IPS-18a (cell line): ENCODE results near the gene GRID1.

Experiments used
- H3K27ac ChIP-seq: one replicate; pipeline ENCODE4 v1.5.1; 2013; ENCODE audit warnings: low read length
- H3K27me3 ChIP-seq: one replicate; pipeline ENCODE4 v1.6.1; 2013; ENCODE audit warnings: mild to moderate bottlenecking, low read length; ENCODE audit not compliant: control insufficient read depth, insufficient read depth
- H3K36me3 ChIP-seq: one replicate; pipeline ENCODE4 v1.6.1; 2013; ENCODE audit warnings: low read depth, low read length; ENCODE audit not compliant: control insufficient read depth
- H3K4me1 ChIP-seq: one replicate; pipeline ENCODE4 v1.6.1; 2013; ENCODE audit warnings: low read depth, low read length; ENCODE audit not compliant: control insufficient read depth
- H3K4me3 ChIP-seq: one replicate; pipeline ENCODE4 v1.5.1; 2013; ENCODE audit warnings: low read length
- H3K9ac ChIP-seq: one replicate; pipeline ENCODE4 v1.6.1; 2013; ENCODE audit warnings: mild to moderate bottlenecking, low read length, moderate library complexity
- H3K9me3 ChIP-seq: one replicate; pipeline ENCODE4 v1.6.1; 2013; ENCODE audit warnings: low read depth, low read length; ENCODE audit not compliant: control insufficient read depth

GRID1 gene

GRCh38 chr10:85916286-85916685 is 450.3 kb downstream of the GRID1 start:
- no peaks in the 10 kb centered on the region for H3K27me3 ChIP-seq
- no peaks in the 10 kb centered on the region for H3K9me3 ChIP-seq
- H3K4me3 ChIP-seq = no peak overlapping the region
- no peaks in the 10 kb centered on the region for H3K36me3 ChIP-seq
- no peak overlapping the region for H3K27ac ChIP-seq
- peaks cover 5% of the 10 kb centered on the region for H3K4me1 ChIP-seq
- H3K9ac ChIP-seq = no peak overlapping the region

- H3K9ac ChIP-seq = no peak overlapping the region
- H3K27me3 ChIP-seq = no peaks in the 10 kb centered on the region
- no peak overlapping the region for H3K4me3 ChIP-seq
- H3K4me1 ChIP-seq = peaks cover 5% of the 10 kb centered on the region
- H3K9me3 ChIP-seq = no peaks in the 10 kb centered on the region
- H3K36me3 ChIP-seq = no peaks in the 10 kb centered on the region
- H3K27ac ChIP-seq = no peak overlapping the region
Measured at GRCh38 chr10:85915245-85915846, 451.2 kb downstream of the GRID1 start.

- Histone ChIP-seq H3K4me3 (no peak overlapping the region), H3K27ac (no peak overlapping the region), H3K27me3 (no peaks in the 10 kb centered on the region), H3K36me3 (no peaks in the 10 kb centered on the region), H3K9ac (no peak overlapping the region), H3K4me1 (peaks cover 2% of the 10 kb centered on the region), H3K9me3 (no peaks in the 10 kb centered on the region)
Measured at GRCh38 chr10:85914720-85915119, 451.9 kb downstream of the GRID1 start.

- no peak overlapping the region for H3K9ac ChIP-seq
- H3K4me1 ChIP-seq = no peaks in the 10 kb centered on the region
- no peak overlapping the region for H3K27ac ChIP-seq
- no peaks in the 10 kb centered on the region for H3K27me3 ChIP-seq
- no peaks in the 10 kb centered on the region for H3K36me3 ChIP-seq
- H3K9me3 ChIP-seq = no peaks in the 10 kb centered on the region
- no peak overlapping the region for H3K4me3 ChIP-seq
Measured at GRCh38 chr10:85908462-85908861, 458.1 kb downstream of the GRID1 start.

GRCh38 chr10:85902051-85902450 is 464.5 kb downstream of the GRID1 start:
- Histone ChIP-seq H3K4me1 (no peaks in the 10 kb centered on the region), H3K9me3 (no peaks in the 10 kb centered on the region)

GRCh38 chr10:85901599-85901998 is 465.0 kb downstream of the GRID1 start:
- Histone ChIP-seq H3K4me3 (no peak overlapping the region), H3K9ac (no peak overlapping the region), H3K4me1 (no peaks in the 10 kb centered on the region), H3K36me3 (no peaks in the 10 kb centered on the region), H3K9me3 (no peaks in the 10 kb centered on the region), H3K27ac (no peak overlapping the region), H3K27me3 (no peaks in the 10 kb centered on the region)

More at GRCh38 chr10:85902051-85902450, 464.5 kb downstream of the GRID1 start:
- no peak overlapping the region for H3K9ac ChIP-seq
- no peaks in the 10 kb centered on the region for H3K27me3 ChIP-seq
- no peak overlapping the region for H3K27ac ChIP-seq
- no peak overlapping the region for H3K4me3 ChIP-seq
- H3K36me3 ChIP-seq = no peaks in the 10 kb centered on the region

GRCh38 chr10:85900487-85900886 is 466.1 kb downstream of the GRID1 start:
- no peaks in the 10 kb centered on the region for H3K4me1 ChIP-seq
- H3K36me3 ChIP-seq = no peaks in the 10 kb centered on the region
- H3K27ac ChIP-seq = no peak overlapping the region
- no peaks in the 10 kb centered on the region for H3K9me3 ChIP-seq
- no peaks in the 10 kb centered on the region for H3K27me3 ChIP-seq
- no peak overlapping the region for H3K4me3 ChIP-seq
- no peak overlapping the region for H3K9ac ChIP-seq

GRCh38 chr10:85900061-85900460 is 466.5 kb downstream of the GRID1 start:
- no peak overlapping the region for H3K9ac ChIP-seq
- H3K4me3 ChIP-seq = no peak overlapping the region
- no peaks in the 10 kb centered on the region for H3K36me3 ChIP-seq
- H3K27me3 ChIP-seq = no peaks in the 10 kb centered on the region
- H3K4me1 ChIP-seq = no peaks in the 10 kb centered on the region
- no peak overlapping the region for H3K27ac ChIP-seq
- H3K9me3 ChIP-seq = no peaks in the 10 kb centered on the region

GRCh38 chr10:85891472-85891871 is 475.1 kb downstream of the GRID1 start:
- Histone ChIP-seq H3K9ac (no peak overlapping the region), H3K27ac (no peak overlapping the region), H3K4me3 (peak overlapping the region; percentile 27), H3K36me3 (no peaks in the 10 kb centered on the region), H3K27me3 (no peaks in the 10 kb centered on the region), H3K9me3 (no peaks in the 10 kb centered on the region), H3K4me1 (peaks cover 7% of the 10 kb centered on the region)

GRCh38 chr10:85888559-85888958 is 478.0 kb downstream of the GRID1 start:
- Histone ChIP-seq H3K36me3 (no peaks in the 10 kb centered on the region), H3K4me1 (peaks cover 7% of the 10 kb centered on the region), H3K27ac (no peak overlapping the region), H3K9ac (no peak overlapping the region), H3K9me3 (no peaks in the 10 kb centered on the region), H3K27me3 (no peaks in the 10 kb centered on the region), H3K4me3 (no peak overlapping the region)

GRCh38 chr10:85888004-85888403 is 478.6 kb downstream of the GRID1 start:
- no peaks in the 10 kb centered on the region for H3K27me3 ChIP-seq
- H3K4me3 ChIP-seq = no peak overlapping the region
- H3K27ac ChIP-seq = no peak overlapping the region
- no peak overlapping the region for H3K9ac ChIP-seq
- H3K9me3 ChIP-seq = no peaks in the 10 kb centered on the region
- H3K36me3 ChIP-seq = no peaks in the 10 kb centered on the region
- H3K4me1 ChIP-seq = peaks cover 7% of the 10 kb centered on the region

- H3K4me3 ChIP-seq = no peak overlapping the region
- no peak overlapping the region for H3K27ac ChIP-seq
- peaks cover 5% of the 10 kb centered on the region for H3K9me3 ChIP-seq
- no peaks in the 10 kb centered on the region for H3K36me3 ChIP-seq
- no peak overlapping the region for H3K9ac ChIP-seq
- H3K4me1 ChIP-seq = no peaks in the 10 kb centered on the region
- H3K27me3 ChIP-seq = no peaks in the 10 kb centered on the region
Measured at GRCh38 chr10:85874208-85874607, 492.4 kb downstream of the GRID1 start.
